Adrenal gland (tissue), 12 donors: ENCODE results near the gene IDH2. TPM values are rescaled to one million over a fixed set of nuclear protein-coding genes. Genes with fewer than 3 reads are reported as not detected.

Experiments
- DNase-seq, 7 donors: peaks; one replicate each; pipeline ENCODE4 v3.0.0-alpha.2; 2019 to 2020
- H3K27ac ChIP-seq, 5 donors: fragments of 200-600 bp; sonication (generic) in 4 of 5; 1 replicate in 3 of 5; 2 replicates in 2 of 5; pipeline versions ENCODE4 v1.5.1 to v1.8.0; 2016 to 2020; ENCODE audit warnings: mild to moderate bottlenecking in 1 of 5
- H3K27me3 ChIP-seq: fragments of 200-600 bp; 2 replicates; pipeline ENCODE4 v1.8.0; 2021
- H3K36me3 ChIP-seq, 2 donors: fragments of 200-600 bp; replicated peaks in 1 of 2; 1 replicate in 1 of 2; 2 replicates in 1 of 2; pipeline versions ENCODE4 v1.5.1 to v1.8.0; 2018 to 2022
- H3K4me1 ChIP-seq, 2 donors: fragments of 200-600 bp; replicated peaks in 1 of 2; 1 replicate in 1 of 2; 2 replicates in 1 of 2; pipeline versions ENCODE4 v1.5.1 to v1.8.0; 2018 to 2021
- H3K4me3 ChIP-seq, 4 donors: fragments of 200-600 bp; sonication (generic) in 3 of 4; one replicate each; pipeline ENCODE4 v1.5.1; 2016 to 2018
- H3K9me3 ChIP-seq, 3 donors: fragments of 200-600 bp; sonication (generic) in 1 of 3; replicated peaks in 1 of 3; 1 replicate in 2 of 3; 2 replicates in 1 of 3; pipeline versions ENCODE4 v1.5.1 to v1.8.0; 2016 to 2021
- POLR2A ChIP-seq, 2 donors: fragments of 450-650 bp; IDR thresholded peaks; one replicate each; pipeline ENCODE4 v1.6.1; 2017; ENCODE audit warnings: antibody characterized with exemption in 2 of 2, mild to moderate bottlenecking in 2 of 2, moderate library complexity in 1 of 2
- WGBS, 4 donors: extraction: QIAGEN DNeasy Blood & Tissue Kit in 2 of 4; methylation state at CpG; one replicate each; pipeline versions ENCODE4 v1.1.5 to v1.1.7; 2013 to 2017; 5-methylcytosine and 5-hydroxymethylcytosine counted together
- intact Hi-C, 2 donors: fragments of 100-400 bp; cut with DNase I; formaldehyde crosslinking; loops; one replicate each; pipeline versions ENCODE4 v1.14.1 to v1.15.0; 2022 to 2023
- polyA plus RNA-seq, 3 donors: library from polyadenylated mRNA; stranded (reverse); fragments of 200-250 nt in 2 of 3; fragments of 350-450 nt in 1 of 3; fragmentation: Illumina TruSeq in 1 of 3; extraction: RNeasy Lipid Tissue Mini Kit (QIAGEN cat#74804) in 1 of 3; gene quantifications; one replicate each; pipeline ENCODE4 v1.2.3, GENCODE V29; 2013 to 2014
- total RNA-seq, 9 donors: library from RNA; depleted of rRNA in 4 of 9; stranded (reverse); fragments of >200 nt in 4 of 9; fragments of 120-200 nt in 1 of 9; fragmentation: NEBNext Ultra II Directional in 1 of 9; extraction: Animal tissue kit (Norgen Biotek cat#: 25700) in 1 of 9; gene quantifications; one replicate each; pipeline versions ENCODE4 v1.1.0 to v1.2.4, GENCODE V29; 2013 to 2023
- TF ChIP-seq, protein P1 (sequence below), 6 experiments: fragments of 450-650 bp in 4 of 6; fragments of 200-600 bp in 2 of 6; sonication (generic) in 1 of 6; IDR thresholded peaks; 1 replicate in 5 of 6; 2 replicates in 1 of 6; pipeline versions ENCODE4 v1.5.1 to v1.8.0; 2016 to 2021; ENCODE audit warnings: antibody characterized with exemption in 6 of 6, mild to moderate bottlenecking in 2 of 6, moderate library complexity in 1 of 6
- donor health status: healthy with polysubstance abuse.
- donor health status: Bipolar disorder and iron deficiency.
- donor health status: DM: yes; HTN: yes; CAD: no.
- donor health status: DM: no; HTN: no; CAD: no.
- donor health status: DM: no; HTN: no; CAD: no.
- donor health status: DM: yes; HTN: yes; CAD: no.

Gene IDH2
- total and polyA plus RNA-seq, 12 donors = 10.3 to 33.6 (median 19.3) TPM

DNA sequence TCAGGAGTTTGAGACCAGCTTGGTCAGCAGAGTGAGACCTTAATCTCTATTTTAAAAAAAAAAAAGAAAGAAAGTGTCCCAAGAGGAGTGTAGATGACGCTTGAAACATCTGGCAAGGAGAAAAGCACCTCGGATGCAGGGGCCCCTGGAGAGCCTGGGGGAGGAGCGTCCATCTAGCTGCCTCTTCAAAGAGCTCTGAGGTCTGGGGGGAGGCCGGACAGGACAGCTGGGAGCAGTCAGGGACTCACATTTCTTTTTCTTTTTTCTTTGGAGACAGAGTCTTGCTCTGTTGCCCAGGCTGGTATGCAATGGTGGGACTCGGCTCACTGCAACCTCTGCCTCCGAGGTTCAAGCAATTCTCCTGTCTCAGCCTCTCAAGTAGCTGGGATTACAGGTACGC is 3.3 kb upstream of the IDH2 start:
- H3K36me3 ChIP-seq = no peaks in the 10 kb centered on the region
- no peak overlapping the region for H3K27ac ChIP-seq
- no peaks in the 10 kb centered on the region for H3K27me3 ChIP-seq
- TF ChIP-seq, protein P1, sequence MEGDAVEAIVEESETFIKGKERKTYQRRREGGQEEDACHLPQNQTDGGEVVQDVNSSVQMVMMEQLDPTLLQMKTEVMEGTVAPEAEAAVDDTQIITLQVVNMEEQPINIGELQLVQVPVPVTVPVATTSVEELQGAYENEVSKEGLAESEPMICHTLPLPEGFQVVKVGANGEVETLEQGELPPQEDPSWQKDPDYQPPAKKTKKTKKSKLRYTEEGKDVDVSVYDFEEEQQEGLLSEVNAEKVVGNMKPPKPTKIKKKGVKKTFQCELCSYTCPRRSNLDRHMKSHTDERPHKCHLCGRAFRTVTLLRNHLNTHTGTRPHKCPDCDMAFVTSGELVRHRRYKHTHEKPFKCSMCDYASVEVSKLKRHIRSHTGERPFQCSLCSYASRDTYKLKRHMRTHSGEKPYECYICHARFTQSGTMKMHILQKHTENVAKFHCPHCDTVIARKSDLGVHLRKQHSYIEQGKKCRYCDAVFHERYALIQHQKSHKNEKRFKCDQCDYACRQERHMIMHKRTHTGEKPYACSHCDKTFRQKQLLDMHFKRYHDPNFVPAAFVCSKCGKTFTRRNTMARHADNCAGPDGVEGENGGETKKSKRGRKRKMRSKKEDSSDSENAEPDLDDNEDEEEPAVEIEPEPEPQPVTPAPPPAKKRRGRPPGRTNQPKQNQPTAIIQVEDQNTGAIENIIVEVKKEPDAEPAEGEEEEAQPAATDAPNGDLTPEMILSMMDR (IDR thresholded peaks at IDR 0.05) = no peak
- no peak for TF ChIP-seq POLR2A (IDR thresholded peaks at IDR 0.05)
- no peaks in the 10 kb centered on the region for H3K9me3 ChIP-seq
- peaks cover 0 to 8% of the 10 kb centered on the region in 2 donors for H3K4me1 ChIP-seq
- no peak for DNase-seq
- intact Hi-C loops = no loop called here
- 76 to 82% (median 78%) methylated on average over 7 of the region's 7 CpGs for WGBS, 4 donors
- no peak overlapping the region for H3K4me3 ChIP-seq

DNA sequence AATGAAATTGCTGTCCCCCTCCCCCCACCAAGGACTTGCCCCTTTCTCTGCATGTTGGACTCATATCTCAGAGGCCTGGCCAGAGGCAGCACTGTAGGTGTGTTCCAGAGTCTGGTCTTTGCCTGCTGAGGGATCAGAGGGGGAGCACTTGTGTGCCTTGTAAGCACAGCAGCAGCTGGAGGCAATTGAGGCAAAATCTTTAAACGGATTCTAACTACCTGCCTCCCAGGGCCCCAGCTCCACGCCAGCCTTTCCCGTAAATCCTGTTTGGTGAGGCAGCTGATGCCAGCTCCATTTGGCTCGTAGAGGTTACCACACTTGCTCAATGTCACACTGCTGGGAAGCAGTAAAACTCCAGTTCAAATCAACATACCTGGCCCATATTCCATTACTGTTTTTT is 2.3 kb upstream of the IDH2 start:
- H3K27ac ChIP-seq = no peak overlapping the region

DNA sequence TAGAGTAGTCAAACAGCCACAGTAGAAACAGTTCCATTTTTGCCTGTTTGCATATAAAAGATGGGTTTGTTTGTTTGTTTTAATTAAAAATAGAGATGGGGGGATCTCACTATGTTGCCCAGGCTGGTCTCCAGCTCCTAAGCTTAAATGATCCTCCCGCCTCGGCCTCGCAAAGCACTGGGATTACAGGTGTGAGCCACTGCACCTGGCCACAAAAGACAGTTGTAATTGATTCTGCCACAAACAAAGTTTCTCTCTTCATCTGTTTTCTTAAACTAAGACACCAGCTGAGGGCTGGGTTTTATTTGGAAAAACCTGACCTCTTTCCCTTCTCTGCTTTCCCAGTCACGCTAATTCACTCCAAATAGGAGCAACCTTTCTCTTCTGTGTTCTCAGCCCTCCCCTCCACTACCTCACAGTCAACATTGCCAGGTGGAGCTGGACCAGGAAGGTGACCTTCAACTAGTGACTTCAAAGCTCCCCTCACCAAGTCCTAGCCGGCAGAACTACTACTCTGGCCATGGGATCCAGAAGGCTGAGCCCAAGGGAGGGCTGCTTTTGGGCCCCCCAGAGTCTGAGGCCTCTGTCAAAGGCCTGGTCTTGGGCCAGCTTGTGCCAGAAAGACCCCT is 1.5 kb upstream of the IDH2 start:
- H3K4me3 ChIP-seq = no peak overlapping the region
- no peaks in the 10 kb centered on the region for H3K9me3 ChIP-seq
- no peak overlapping the region for H3K27ac ChIP-seq
- TF ChIP-seq POLR2A (IDR thresholded peaks at IDR 0.05) = no peak
- TF ChIP-seq, protein P1 (IDR thresholded peaks at IDR 0.05) = no peak
- intact Hi-C loops = no loop called here
- H3K36me3 ChIP-seq = no peaks in the 10 kb centered on the region
- no peak for DNase-seq
- H3K27me3 ChIP-seq = no peaks in the 10 kb centered on the region
- 70 to 82% (median 77%) methylated on average over 5 of the region's 5 CpGs for WGBS, 4 donors
- H3K4me1 ChIP-seq = peaks cover 0 to 11% of the 10 kb centered on the region in 2 donors

More for the DNA sequence above, 2.3 kb upstream of the IDH2 start:
- Histone ChIP-seq H3K9me3 (no peaks in the 10 kb centered on the region), H3K27me3 (no peaks in the 10 kb centered on the region), H3K4me1 (peaks cover 0 to 11% of the 10 kb centered on the region in 2 donors), H3K36me3 (no peaks in the 10 kb centered on the region), H3K4me3 (no peak overlapping the region)
- intact Hi-C loops = no loop called here
- no peak for TF ChIP-seq POLR2A (IDR thresholded peaks at IDR 0.05)
- TF ChIP-seq, protein P1 (IDR thresholded peaks at IDR 0.05) = no peak
- DNase-seq = no peak
- 52 to 82% (median 73%) methylated on average over 3 to 4 of the region's 4 CpGs for WGBS, 4 donors

DNA sequence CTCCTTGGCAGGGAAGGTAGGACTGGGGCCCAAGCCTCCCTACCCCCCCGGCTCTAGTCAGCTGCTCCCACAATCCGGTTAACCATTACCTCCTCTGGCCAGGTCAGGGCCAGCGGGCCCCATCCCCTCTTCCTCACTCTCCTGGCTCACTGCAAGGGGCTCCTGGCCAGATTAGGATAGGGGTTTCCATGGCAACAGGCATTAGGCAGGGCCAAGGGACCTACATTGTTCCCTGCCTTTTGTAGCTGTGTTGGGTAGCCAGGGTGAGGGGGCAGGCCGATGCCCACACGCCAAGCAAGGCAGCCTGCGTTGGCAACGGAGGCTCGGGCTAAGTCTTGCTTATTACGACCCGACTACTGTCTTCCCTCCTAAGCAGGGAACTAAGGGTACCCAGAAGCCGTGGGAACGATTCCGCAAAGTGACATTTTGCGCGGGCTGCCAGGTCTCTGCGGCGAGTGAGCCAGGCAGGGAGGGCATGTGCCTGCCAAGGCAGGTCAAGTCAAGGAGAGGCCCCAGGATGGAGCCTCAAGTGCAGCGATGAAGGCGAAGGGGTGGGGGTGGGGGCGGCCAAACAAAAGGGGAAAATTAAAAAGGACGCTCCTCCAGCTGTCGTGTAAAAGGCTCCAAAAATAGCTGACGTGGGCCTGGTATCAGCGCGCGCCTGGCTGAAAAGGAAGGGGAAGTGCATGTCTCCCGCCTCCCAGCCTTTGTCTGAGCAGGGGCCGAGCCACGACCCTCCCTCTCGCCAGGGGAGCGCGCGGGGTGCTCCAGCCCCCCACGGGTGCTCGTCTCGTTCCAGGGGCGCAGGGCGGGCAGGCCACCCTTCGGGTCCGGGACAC is 919 bp downstream of the IDH2 start:
- intact Hi-C loops = no loop called here
- no peaks in the 10 kb centered on the region for H3K36me3 ChIP-seq
- H3K27me3 ChIP-seq = no peaks in the 10 kb centered on the region
- H3K4me3 ChIP-seq = peak overlapping the region in 3 of 4 donors; percentile 22 to 94 (median 41)
- peak overlapping the region in 4 of 5 donors; percentile 69 to 94 (median 82) for H3K27ac ChIP-seq
- TF ChIP-seq POLR2A (IDR thresholded peaks at IDR 0.05) = no peak
- TF ChIP-seq, protein P1 (IDR thresholded peaks at IDR 0.05) = no peak
- 12 to 20% (median 17%) methylated on average over 27 to 40 of the region's 40 CpGs for WGBS, 4 donors
- peak in 5 of 7 donors; percentile 39 to 65 (median 46) for DNase-seq
- H3K4me1 ChIP-seq = peaks cover 0 to 26% of the 10 kb centered on the region in 2 donors
- no peaks in the 10 kb centered on the region for H3K9me3 ChIP-seq
